GM12872 (cell line): ENCODE results near the gene VOPP1.

ENCODE experiments used
- TF ChIP-seq, protein P1 (sequence below): IDR thresholded peaks from 3 replicates; pipeline ENCODE4 v1.5.1; 2011; ENCODE audit warnings: low read depth, mild to moderate bottlenecking, low read length, moderate library complexity; ENCODE audit not compliant: insufficient read depth

VOPP1 gene

DNA sequence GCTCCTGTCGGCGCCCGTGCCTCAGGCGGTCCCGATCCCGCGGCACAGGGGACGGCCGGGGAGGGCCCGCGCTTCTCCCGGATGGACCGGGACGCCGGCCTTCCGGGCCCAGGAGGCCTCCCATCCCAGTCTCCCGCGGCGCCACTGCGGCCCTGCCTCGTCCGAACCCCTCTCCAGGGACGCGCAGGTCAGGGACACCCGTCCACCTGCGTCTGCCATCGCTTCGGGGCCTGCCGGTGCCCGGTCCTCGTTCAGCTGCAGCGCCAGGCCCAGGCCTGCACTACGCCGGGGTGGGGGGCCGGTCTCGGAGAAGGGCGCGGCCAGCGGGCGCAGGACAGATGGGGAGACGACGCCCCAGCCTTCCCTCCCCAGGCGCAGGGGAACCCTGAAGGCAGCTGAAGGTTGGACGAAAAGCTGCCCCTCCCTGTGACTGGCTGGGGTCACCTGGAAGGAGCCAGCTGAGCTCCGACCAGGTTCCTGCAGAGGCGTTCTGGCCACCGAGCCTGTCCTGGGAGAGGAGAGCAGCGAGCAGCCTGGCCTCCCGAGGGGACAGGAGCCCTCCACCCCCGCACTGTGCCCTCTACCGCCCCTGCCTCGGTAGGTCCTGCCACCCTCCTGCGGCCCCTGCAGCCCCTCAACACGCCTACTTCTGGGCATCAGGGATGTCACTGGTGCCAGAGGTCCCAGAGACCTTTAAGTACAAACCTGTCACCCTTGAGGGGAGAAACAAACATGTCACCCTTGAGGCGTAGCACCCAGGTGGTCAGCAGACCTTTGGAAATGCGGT is 122.9 kb downstream of the VOPP1 start:
- TF ChIP-seq, protein P1, sequence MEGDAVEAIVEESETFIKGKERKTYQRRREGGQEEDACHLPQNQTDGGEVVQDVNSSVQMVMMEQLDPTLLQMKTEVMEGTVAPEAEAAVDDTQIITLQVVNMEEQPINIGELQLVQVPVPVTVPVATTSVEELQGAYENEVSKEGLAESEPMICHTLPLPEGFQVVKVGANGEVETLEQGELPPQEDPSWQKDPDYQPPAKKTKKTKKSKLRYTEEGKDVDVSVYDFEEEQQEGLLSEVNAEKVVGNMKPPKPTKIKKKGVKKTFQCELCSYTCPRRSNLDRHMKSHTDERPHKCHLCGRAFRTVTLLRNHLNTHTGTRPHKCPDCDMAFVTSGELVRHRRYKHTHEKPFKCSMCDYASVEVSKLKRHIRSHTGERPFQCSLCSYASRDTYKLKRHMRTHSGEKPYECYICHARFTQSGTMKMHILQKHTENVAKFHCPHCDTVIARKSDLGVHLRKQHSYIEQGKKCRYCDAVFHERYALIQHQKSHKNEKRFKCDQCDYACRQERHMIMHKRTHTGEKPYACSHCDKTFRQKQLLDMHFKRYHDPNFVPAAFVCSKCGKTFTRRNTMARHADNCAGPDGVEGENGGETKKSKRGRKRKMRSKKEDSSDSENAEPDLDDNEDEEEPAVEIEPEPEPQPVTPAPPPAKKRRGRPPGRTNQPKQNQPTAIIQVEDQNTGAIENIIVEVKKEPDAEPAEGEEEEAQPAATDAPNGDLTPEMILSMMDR, result no peak

DNA sequence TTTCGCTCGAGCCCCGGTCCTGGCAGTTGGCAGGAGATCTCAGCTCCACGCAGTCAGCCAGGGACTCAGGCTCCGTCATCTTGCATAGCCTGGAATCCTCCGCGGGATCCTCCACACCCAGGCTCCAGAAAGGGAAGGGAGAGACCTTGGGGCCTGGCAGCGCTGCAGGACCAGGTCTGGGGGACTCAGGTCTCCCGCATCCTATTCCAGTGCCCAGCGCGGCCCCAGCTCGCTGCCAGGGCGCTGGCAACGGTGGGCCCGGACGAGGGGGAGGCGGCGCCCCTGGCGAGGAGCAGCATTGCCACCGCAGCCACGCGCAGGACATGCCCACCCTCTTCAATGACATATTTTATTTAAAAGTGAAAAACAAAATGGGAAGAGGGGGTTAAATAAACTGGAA is 123.8 kb downstream of the VOPP1 start:
- TF ChIP-seq, protein P1, result no peak

DNA sequence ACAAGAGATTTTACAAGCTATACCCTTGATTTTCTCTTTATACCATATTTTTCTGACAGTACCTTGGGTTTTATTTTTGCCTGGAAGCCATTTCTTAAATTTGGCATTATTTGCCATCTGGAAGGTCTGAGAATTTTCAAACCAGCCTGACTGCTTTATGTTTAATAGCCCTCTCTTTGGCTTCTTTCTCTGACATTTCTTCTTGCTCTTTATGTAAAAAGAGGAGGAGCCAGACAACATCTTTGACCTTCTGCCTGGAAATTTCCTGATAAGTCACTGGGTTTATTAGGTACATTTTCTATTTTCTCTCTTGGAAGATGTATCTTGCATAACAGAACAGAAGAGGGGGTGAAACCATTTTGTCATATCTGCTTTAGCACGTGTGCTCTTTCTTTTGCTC is 127.5 kb downstream of the VOPP1 start:
- TF ChIP-seq, protein P1, result no peak

DNA sequence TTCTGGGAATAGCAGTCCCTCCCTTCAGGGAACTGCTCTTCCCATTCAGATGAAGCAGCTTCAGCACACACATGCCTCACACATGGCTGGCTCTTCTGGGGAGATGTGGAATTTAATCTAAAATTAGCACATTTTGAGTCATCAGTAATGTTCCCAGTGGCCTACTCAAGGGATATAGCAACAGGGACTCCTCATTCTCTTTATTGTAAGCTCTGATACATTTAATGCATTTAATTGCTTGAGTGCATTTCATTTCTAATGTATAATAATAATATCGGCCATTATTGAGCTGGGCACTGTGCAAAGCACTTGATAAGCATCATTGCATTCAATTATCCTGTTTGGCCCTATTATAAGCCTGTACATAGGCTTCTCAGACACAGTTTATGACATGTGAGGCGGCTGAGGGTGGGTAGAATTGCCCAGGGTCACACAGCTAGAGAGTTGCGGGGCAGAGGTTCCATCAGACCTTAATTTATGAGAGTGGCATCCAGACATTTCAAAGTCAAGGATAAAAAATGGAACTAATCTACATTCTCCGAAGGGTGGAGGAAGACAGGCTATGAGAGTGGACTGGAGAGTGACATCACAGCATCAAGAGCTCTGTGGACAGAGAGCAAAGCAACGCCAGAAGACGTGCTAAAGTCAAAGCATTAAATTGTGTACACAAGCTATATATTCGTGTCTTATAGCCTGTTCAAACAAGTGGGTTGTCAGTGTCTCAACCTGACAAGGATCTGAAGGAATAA is 130.4 kb downstream of the VOPP1 start:
- TF ChIP-seq, protein P1, result no peak

DNA sequence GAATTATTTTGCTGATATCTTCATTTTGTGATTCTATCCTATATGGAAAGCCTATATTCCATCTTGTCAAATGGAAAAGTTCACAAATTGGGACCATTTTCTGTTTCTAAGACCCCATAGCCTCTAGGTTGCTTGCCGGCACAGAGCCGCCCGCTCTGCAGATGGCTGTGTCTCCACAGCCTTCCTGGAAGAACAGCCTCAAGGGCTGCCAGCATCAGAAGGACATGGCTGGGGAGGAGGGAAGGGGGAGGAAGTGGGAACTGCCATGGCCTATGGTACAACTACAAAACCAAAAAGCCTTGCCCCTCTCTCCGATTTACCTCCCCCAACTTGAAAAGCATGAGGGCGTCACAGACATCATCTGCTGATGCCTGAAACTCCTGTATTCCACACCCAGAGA is 131.3 kb downstream of the VOPP1 start:
- TF ChIP-seq, protein P1, result no peak

DNA sequence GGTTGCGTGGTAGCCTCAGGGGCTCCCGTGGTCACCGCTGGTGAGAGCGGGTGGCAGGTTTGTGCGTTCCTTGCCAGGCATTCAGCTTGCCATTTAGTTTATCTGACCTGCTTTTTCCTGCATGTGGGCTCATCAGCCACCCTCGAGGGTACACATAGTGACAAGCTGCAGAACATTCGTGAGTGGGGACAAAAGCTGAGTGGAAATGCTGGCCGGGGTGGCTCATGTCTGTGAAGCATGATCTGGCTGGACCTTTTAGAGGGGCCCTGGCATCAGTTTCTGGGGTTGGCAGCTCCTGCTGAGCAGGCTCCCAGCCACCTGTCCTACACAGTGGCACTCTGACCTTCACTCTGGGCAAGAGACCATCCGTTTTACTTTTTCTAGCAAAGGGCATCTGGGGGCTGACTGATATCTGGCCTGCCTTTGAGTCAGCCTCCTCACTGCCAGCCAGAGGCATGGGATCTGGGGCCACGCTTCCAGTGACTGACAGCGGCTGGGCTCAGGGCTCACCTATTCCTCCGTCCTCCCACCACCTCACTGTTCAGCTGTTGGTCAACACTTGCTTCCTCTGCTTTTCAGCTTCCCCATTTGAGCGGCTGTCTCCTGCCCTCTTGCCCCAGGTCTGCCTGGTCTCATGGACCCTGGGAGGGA is 132.1 kb downstream of the VOPP1 start:
- TF ChIP-seq, protein P1, result no peak

DNA sequence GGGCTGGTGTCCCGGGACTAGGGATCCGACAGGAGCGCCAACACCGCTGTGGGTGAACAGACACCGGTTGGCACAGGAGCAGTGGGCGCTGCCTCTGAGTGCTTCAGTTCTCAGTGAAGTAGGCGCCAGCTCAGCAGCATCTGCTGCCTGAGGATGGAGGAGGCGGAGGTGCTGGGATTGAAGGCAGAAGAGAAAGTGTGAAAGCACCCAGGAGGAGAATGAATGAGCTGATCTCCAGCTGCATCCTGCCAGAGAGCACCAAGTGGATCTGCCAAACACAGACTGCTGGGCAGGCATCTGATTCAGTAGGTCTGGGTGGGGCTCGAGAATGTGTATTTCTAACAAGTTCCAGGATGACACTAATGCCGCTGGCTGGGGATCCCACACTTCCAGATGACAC is 132.7 kb downstream of the VOPP1 start:
- TF ChIP-seq, protein P1, result no peak
